Skeletal muscle tissue (tissue), 4 donors: ENCODE data around the gene CRACR2A. TPM values are rescaled to one million over a fixed set of nuclear protein-coding genes. Genes with fewer than 3 reads are reported as not detected.

Source experiments
- H3K27ac ChIP-seq: one replicate; pipeline ENCODE4 v1.7.0; 2013; ENCODE audit warnings: mild to moderate bottlenecking, low read depth, low read length, inconsistent platforms
- H3K27me3 ChIP-seq, 3 donors: one replicate each; pipeline ENCODE4 v1.7.0; 2013; ENCODE audit warnings: low read length in 3 of 3; ENCODE audit not compliant: control insufficient read depth in 3 of 3, insufficient read depth in 3 of 3
- H3K36me3 ChIP-seq, 3 donors: one replicate each; pipeline ENCODE4 v1.7.0; 2013; ENCODE audit warnings: low read length in 3 of 3; ENCODE audit not compliant: control insufficient read depth in 3 of 3, insufficient read depth in 3 of 3
- H3K4me1 ChIP-seq, 3 donors: one replicate each; pipeline ENCODE4 v1.7.0; 2013; ENCODE audit warnings: low read length in 3 of 3, mild to moderate bottlenecking in 3 of 3; ENCODE audit not compliant: control insufficient read depth in 3 of 3, insufficient read depth in 3 of 3
- H3K4me3 ChIP-seq, 3 donors: one replicate each; pipeline ENCODE4 v1.7.0; 2013; ENCODE audit warnings: low read length in 3 of 3
- H3K9ac ChIP-seq, 3 donors: one replicate each; pipeline ENCODE4 v1.7.0; 2013; ENCODE audit warnings: low read length in 3 of 3, mild to moderate bottlenecking in 3 of 3, moderate library complexity in 2 of 3, low read depth in 1 of 3
- H3K9me3 ChIP-seq, 3 donors: one replicate each; pipeline ENCODE4 v1.7.0; 2013; ENCODE audit warnings: low read length in 3 of 3; ENCODE audit not compliant: control insufficient read depth in 3 of 3
- total RNA-seq: library from RNA; depleted of rRNA; stranded (reverse); fragments of >200 nt; gene quantifications from one replicate; pipeline ENCODE4 v1.2.3, GENCODE V29; 2014
- donor health status: Osteomylitis.

CRACR2A gene
- total RNA-seq, 1 donor from 2014 or later, result 2.1 TPM

- no peak overlapping the region for H3K27ac ChIP-seq
- H3K9me3 ChIP-seq, result no peaks in the 10 kb centered on the region
- no peak overlapping the region for H3K9ac ChIP-seq
- no peaks in the 10 kb centered on the region for H3K36me3 ChIP-seq
- H3K4me3 ChIP-seq, result no peak overlapping the region
- H3K4me1 ChIP-seq, result peaks cover 0 to 2% (median 0%) of the 10 kb centered on the region in 3 donors
- no peaks in the 10 kb centered on the region for H3K27me3 ChIP-seq
These were observed 25.6 kb downstream of the CRACR2A start for GRCh38 chr12:3727354-3727753.

- Histone ChIP-seq H3K4me3 (no peak overlapping the region), H3K27me3 (no peaks in the 10 kb centered on the region), H3K9ac (no peak overlapping the region), H3K27ac (no peak overlapping the region), H3K36me3 (no peaks in the 10 kb centered on the region), H3K9me3 (no peaks in the 10 kb centered on the region), H3K4me1 (peaks cover 0 to 2% (median 0%) of the 10 kb centered on the region in 3 donors)
These were observed 26.5 kb downstream of the CRACR2A start for GRCh38 chr12:3726456-3726855.

GRCh38 chr12:3725388-3726115, 27.4 kb downstream of the CRACR2A start:
- Histone ChIP-seq H3K9ac (no peak overlapping the region), H3K36me3 (no peaks in the 10 kb centered on the region), H3K27ac (no peak overlapping the region), H3K9me3 (no peaks in the 10 kb centered on the region), H3K4me1 (peaks cover 0 to 2% (median 0%) of the 10 kb centered on the region in 3 donors), H3K27me3 (no peaks in the 10 kb centered on the region), H3K4me3 (no peak overlapping the region)

GRCh38 chr12:3723916-3724805, 28.7 kb downstream of the CRACR2A start:
- Histone ChIP-seq H3K36me3 (no peaks in the 10 kb centered on the region), H3K9ac (no peak overlapping the region), H3K4me3 (no peak overlapping the region), H3K9me3 (no peaks in the 10 kb centered on the region), H3K4me1 (peaks cover 0 to 2% (median 0%) of the 10 kb centered on the region in 3 donors), H3K27ac (no peak overlapping the region), H3K27me3 (no peaks in the 10 kb centered on the region)

GRCh38 chr12:3722368-3722767, 30.5 kb downstream of the CRACR2A start:
- Histone ChIP-seq H3K4me1 (no peaks in the 10 kb centered on the region), H3K36me3 (no peaks in the 10 kb centered on the region), H3K4me3 (no peak overlapping the region), H3K9ac (no peak overlapping the region), H3K27ac (no peak overlapping the region), H3K27me3 (no peaks in the 10 kb centered on the region), H3K9me3 (no peaks in the 10 kb centered on the region)

- H3K9me3 ChIP-seq, result no peaks in the 10 kb centered on the region
- no peaks in the 10 kb centered on the region for H3K27me3 ChIP-seq
- H3K4me3 ChIP-seq, result no peak overlapping the region
- no peak overlapping the region for H3K9ac ChIP-seq
- H3K36me3 ChIP-seq, result no peaks in the 10 kb centered on the region
- no peak overlapping the region for H3K27ac ChIP-seq
- H3K4me1 ChIP-seq, result no peaks in the 10 kb centered on the region
These were observed 32.1 kb downstream of the CRACR2A start for GRCh38 chr12:3720772-3721171.

- Histone ChIP-seq H3K27ac (no peak overlapping the region), H3K4me1 (no peaks in the 10 kb centered on the region), H3K27me3 (no peaks in the 10 kb centered on the region)
These were observed 34.8 kb downstream of the CRACR2A start for GRCh38 chr12:3718100-3718499.

GRCh38 chr12:3717283-3717898, 35.5 kb downstream of the CRACR2A start:
- Histone ChIP-seq H3K9me3 (no peaks in the 10 kb centered on the region), H3K9ac (no peak overlapping the region), H3K27ac (no peak overlapping the region), H3K27me3 (no peaks in the 10 kb centered on the region), H3K36me3 (no peaks in the 10 kb centered on the region), H3K4me1 (no peaks in the 10 kb centered on the region), H3K4me3 (no peak overlapping the region)

More at GRCh38 chr12:3718100-3718499, 34.8 kb downstream of the CRACR2A start:
- H3K9me3 ChIP-seq, result no peaks in the 10 kb centered on the region
- no peaks in the 10 kb centered on the region for H3K36me3 ChIP-seq
- H3K9ac ChIP-seq, result no peak overlapping the region
- no peak overlapping the region for H3K4me3 ChIP-seq

GRCh38 chr12:3715999-3716398, 36.9 kb downstream of the CRACR2A start:
- no peak overlapping the region for H3K4me3 ChIP-seq
- no peaks in the 10 kb centered on the region for H3K4me1 ChIP-seq
- no peak overlapping the region for H3K9ac ChIP-seq
- no peak overlapping the region for H3K27ac ChIP-seq
- H3K9me3 ChIP-seq, result no peaks in the 10 kb centered on the region
- H3K27me3 ChIP-seq, result no peaks in the 10 kb centered on the region
- no peaks in the 10 kb centered on the region for H3K36me3 ChIP-seq

GRCh38 chr12:3713947-3714346, 39.0 kb downstream of the CRACR2A start:
- Histone ChIP-seq H3K4me3 (no peak overlapping the region), H3K9ac (no peak overlapping the region), H3K9me3 (no peaks in the 10 kb centered on the region), H3K27me3 (no peaks in the 10 kb centered on the region), H3K36me3 (no peaks in the 10 kb centered on the region), H3K4me1 (no peaks in the 10 kb centered on the region), H3K27ac (no peak overlapping the region)
